ENCODE results near the gene ST8SIA5.

ST8SIA5 gene

GRCh38 chr18:46656326-46657114 lies 100.3 kb downstream of the ST8SIA5 start:
- H3F3A ChIP-seq (ENCODE audit: control insufficient read depth, insufficient read depth) = no peaks in the 10 kb centered on the region
- H3K9me3 ChIP-seq (ENCODE audit: control insufficient read depth, insufficient read depth, low read length) = no peaks in the 10 kb centered on the region
- H3K79me2 ChIP-seq (ENCODE audit: control insufficient read depth, low read length) = no peaks in the 10 kb centered on the region
- no peaks in the 10 kb centered on the region; the same call in 1 of the 2 replicates for H4K20me1 ChIP-seq (ENCODE audit: control insufficient read depth, insufficient read depth, low read depth, low read length)
- no peak overlapping the region for H3K4me2 ChIP-seq (ENCODE audit: low read length)
- H3K9me2 ChIP-seq (replicated peaks; ENCODE audit: control insufficient read depth, low read length) = no peaks in the 10 kb centered on the region
- no peak overlapping the region for H3K4me3 ChIP-seq (ENCODE audit: low read length)
- H3K27me3 ChIP-seq (ENCODE audit: control insufficient read depth, low read length) = peaks cover 19% of the 10 kb centered on the region
- H3K4me1 ChIP-seq (ENCODE audit: control insufficient read depth, low read length) = no peaks in the 10 kb centered on the region
- H3K27ac ChIP-seq (ENCODE audit: low read depth, low read length) = no peak overlapping the region
- TF ChIP-seq EZH2phosphoT487 (IDR thresholded peaks at IDR 0.05; ENCODE audit: borderline replicate concordance, low read length) (no peak), CTCF (IDR thresholded peaks at IDR 0.05; ENCODE audit: low read depth, low read length, poor library complexity, severe bottlenecking) (no peak)
- no peaks in the 10 kb centered on the region for H3K36me3 ChIP-seq (ENCODE audit: control insufficient read depth, low read length)

GRCh38 chr18:46652372-46652771 lies 104.5 kb downstream of the ST8SIA5 start:
- no peaks in the 10 kb centered on the region for H4K20me1 ChIP-seq (ENCODE audit: control insufficient read depth, insufficient read depth, low read depth, low read length)
- peaks cover 34% of the 10 kb centered on the region for H3K27me3 ChIP-seq (ENCODE audit: control insufficient read depth, low read length)
- TF ChIP-seq CTCF (IDR thresholded peaks at IDR 0.05; ENCODE audit: low read depth, low read length, poor library complexity, severe bottlenecking) (no peak), EZH2phosphoT487 (IDR thresholded peaks at IDR 0.05; ENCODE audit: borderline replicate concordance, low read length) (no peak)
- H3K9me3 ChIP-seq (ENCODE audit: control insufficient read depth, insufficient read depth, low read length) = no peaks in the 10 kb centered on the region
- H3K4me2 ChIP-seq (ENCODE audit: low read length) = no peak overlapping the region
- H3F3A ChIP-seq (ENCODE audit: control insufficient read depth, insufficient read depth) = no peaks in the 10 kb centered on the region
- no peak overlapping the region for H3K4me3 ChIP-seq (ENCODE audit: low read length)
- H3K36me3 ChIP-seq (ENCODE audit: control insufficient read depth, low read length) = no peaks in the 10 kb centered on the region
- H3K27ac ChIP-seq (ENCODE audit: low read depth, low read length) = no peak overlapping the region
- no peaks in the 10 kb centered on the region for H3K4me1 ChIP-seq (ENCODE audit: control insufficient read depth, low read length)
- no peaks in the 10 kb centered on the region for H3K79me2 ChIP-seq (ENCODE audit: control insufficient read depth, low read length)
- H3K9me2 ChIP-seq (replicated peaks; ENCODE audit: control insufficient read depth, low read length) = no peaks in the 10 kb centered on the region

GRCh38 chr18:46650681-46651080 lies 106.2 kb downstream of the ST8SIA5 start:
- no peaks in the 10 kb centered on the region for H3K9me3 ChIP-seq (ENCODE audit: control insufficient read depth, insufficient read depth, low read length)
- H3K9me2 ChIP-seq (replicated peaks; ENCODE audit: control insufficient read depth, low read length) = no peaks in the 10 kb centered on the region
- H3F3A ChIP-seq (ENCODE audit: control insufficient read depth, insufficient read depth) = no peaks in the 10 kb centered on the region
- no peaks in the 10 kb centered on the region for H3K79me2 ChIP-seq (ENCODE audit: control insufficient read depth, low read length)
- no peaks in the 10 kb centered on the region for H3K36me3 ChIP-seq (ENCODE audit: control insufficient read depth, low read length)
- peaks cover 43% of the 10 kb centered on the region for H3K27me3 ChIP-seq (ENCODE audit: control insufficient read depth, low read length)
- H3K4me3 ChIP-seq (ENCODE audit: low read length) = no peak overlapping the region
- no peak overlapping the region for H3K4me2 ChIP-seq (ENCODE audit: low read length)
- no peak overlapping the region for H3K27ac ChIP-seq (ENCODE audit: low read depth, low read length)
- H3K4me1 ChIP-seq (ENCODE audit: control insufficient read depth, low read length) = no peaks in the 10 kb centered on the region
- H4K20me1 ChIP-seq (ENCODE audit: control insufficient read depth, insufficient read depth, low read depth, low read length) = no peaks in the 10 kb centered on the region
- TF ChIP-seq EZH2phosphoT487 (IDR thresholded peaks at IDR 0.05; ENCODE audit: borderline replicate concordance, low read length) (no peak), CTCF (IDR thresholded peaks at IDR 0.05; ENCODE audit: low read depth, low read length, poor library complexity, severe bottlenecking) (no peak)
